Muscle of leg (tissue), 11 donors: ENCODE data around the gene BTNL2. TPM values are rescaled to one million over a fixed set of nuclear protein-coding genes. Genes with fewer than 3 reads are reported as not detected.
A peak's percentile ranks its signal among the peaks of the same experiment; 100 is the strongest.
"Not testable (repeated sequence)": the region's sequence is repeated elsewhere in the genome, so short reads cannot be mapped to it uniquely, and the experiment has no call there.

ENCODE experiments used
- DNase-seq: peaks from one replicate; pipeline ENCODE4 v3.0.0; 2013
- H3K27ac ChIP-seq: one replicate; pipeline ENCODE4 v1.5.1; 2013; ENCODE audit warnings: mild to moderate bottlenecking, low read length, control low read depth
- H3K27me3 ChIP-seq: one replicate; pipeline ENCODE4 v1.6.1; 2013; ENCODE audit warnings: low read length; ENCODE audit not compliant: control insufficient read depth, insufficient read depth
- H3K36me3 ChIP-seq: one replicate; pipeline ENCODE4 v1.6.1; 2013; ENCODE audit warnings: low read length; ENCODE audit not compliant: control insufficient read depth, insufficient read depth
- H3K4me1 ChIP-seq: one replicate; pipeline ENCODE4 v1.6.1; 2013; ENCODE audit warnings: low read length; ENCODE audit not compliant: control insufficient read depth, insufficient read depth
- H3K4me3 ChIP-seq: one replicate; pipeline ENCODE4 v1.5.1; 2013; ENCODE audit warnings: low read length, control low read depth
- H3K9me3 ChIP-seq: replicated peaks from 2 replicates; pipeline ENCODE4 v1.6.1; 2013; ENCODE audit warnings: low read depth, low read length; ENCODE audit not compliant: control insufficient read depth
- WGBS: methylation state at CpG from one replicate; pipeline ENCODE4 v1.1.5; 2013; ENCODE audit warnings: missing lambda C conversion rate; ENCODE audit not compliant: insufficient coverage; 5-methylcytosine and 5-hydroxymethylcytosine counted together
- polyA plus RNA-seq, 8 donors: library from polyadenylated mRNA; unstranded; fragments of 120-200 nt; gene quantifications; one replicate each; pipeline versions ENCODE4 v1.2.1 to v1.2.3, GENCODE V29; 2013; ENCODE audit warnings: inconsistent platforms in 1 of 8, low replicate concordance in 1 of 8; ENCODE audit not compliant: insufficient read length in 8 of 8, insufficient read depth in 1 of 8
- total RNA-seq: library from RNA; stranded (reverse); fragments of 120-200 nt; gene quantifications from one replicate; pipeline ENCODE4 v1.2.4, GENCODE V29; 2013

BTNL2 gene
- total and polyA plus RNA-seq, 9 donors: 0.14 to 0.70 (median 0.42) TPM; not detected in 1

- 50% methylated on average over 1 of the region's 2 CpGs for WGBS
- H3K36me3 ChIP-seq: no peaks in the 10 kb centered on the region
- DNase-seq: peak; percentile 60
- peak overlapping the region; percentile 51 for H3K27ac ChIP-seq
- H3K4me3 ChIP-seq: no peak overlapping the region
- H3K4me1 ChIP-seq: no peaks in the 10 kb centered on the region
- H3K27me3 ChIP-seq: no peaks in the 10 kb centered on the region
- no peaks in the 10 kb centered on the region for H3K9me3 ChIP-seq
Measured at GRCh38 chr6:32436995-32437836, 30.2 kb upstream of the BTNL2 start.

- WGBS: 100% methylated on average over 1 of the region's 4 CpGs
- no peak for DNase-seq
- Histone ChIP-seq H3K9me3 (no peaks in the 10 kb centered on the region), H3K36me3 (no peaks in the 10 kb centered on the region), H3K27me3 (no peaks in the 10 kb centered on the region), H3K27ac (no peak overlapping the region), H3K4me1 (no peaks in the 10 kb centered on the region), H3K4me3 (no peak overlapping the region)
Measured at GRCh38 chr6:32436186-32436585, 29.2 kb upstream of the BTNL2 start.

- not testable (repeated sequence) for H3K27me3 ChIP-seq, H3K9me3 ChIP-seq, H3K4me3 ChIP-seq, DNase-seq, H3K4me1 ChIP-seq, H3K27ac ChIP-seq, H3K36me3 ChIP-seq
- no CpG with 5 or more reads among the region's 1 CpG for WGBS
Measured at GRCh38 chr6:32433950-32434349, 27.0 kb upstream of the BTNL2 start.

- Histone ChIP-seq H3K36me3 (no peaks in the 10 kb centered on the region), H3K9me3 (no peaks in the 10 kb centered on the region), H3K27ac (no peak overlapping the region), H3K27me3 (peaks cover 4% of the 10 kb centered on the region), H3K4me1 (no peaks in the 10 kb centered on the region), H3K4me3 (no peak overlapping the region)
- peak; percentile 35 for DNase-seq
- no CpG with 5 or more reads among the region's 1 CpG for WGBS
Measured at GRCh38 chr6:32432050-32432450, 25.1 kb upstream of the BTNL2 start.

GRCh38 chr6:32431142-32431541, 24.2 kb upstream of the BTNL2 start:
- H3K27ac ChIP-seq: no peak overlapping the region
- H3K36me3 ChIP-seq: no peaks in the 10 kb centered on the region
- WGBS: 0% methylated on average over 1 of the region's 3 CpGs
- no peaks in the 10 kb centered on the region for H3K4me1 ChIP-seq
- H3K9me3 ChIP-seq: no peaks in the 10 kb centered on the region
- no peak overlapping the region for H3K4me3 ChIP-seq
- no peak for DNase-seq
- H3K27me3 ChIP-seq: peaks cover 4% of the 10 kb centered on the region

GRCh38 chr6:32430179-32430578, 23.2 kb upstream of the BTNL2 start:
- peaks cover 4% of the 10 kb centered on the region for H3K27me3 ChIP-seq
- no peak overlapping the region for H3K27ac ChIP-seq
- no peaks in the 10 kb centered on the region for H3K36me3 ChIP-seq
- no peaks in the 10 kb centered on the region for H3K9me3 ChIP-seq
- no peaks in the 10 kb centered on the region for H3K4me1 ChIP-seq
- no peak for DNase-seq
- H3K4me3 ChIP-seq: no peak overlapping the region
- WGBS: 80% methylated on average over 2 of the region's 3 CpGs

- Histone ChIP-seq H3K36me3 (no peaks in the 10 kb centered on the region), H3K9me3 (no peaks in the 10 kb centered on the region), H3K4me3 (no peak overlapping the region), H3K4me1 (no peaks in the 10 kb centered on the region), H3K27ac (no peak overlapping the region), H3K27me3 (peaks cover 4% of the 10 kb centered on the region)
- DNase-seq: no peak
- 90% methylated on average over 2 of the region's 4 CpGs for WGBS
Measured at GRCh38 chr6:32427934-32428474, 21.0 kb upstream of the BTNL2 start.

GRCh38 chr6:32427218-32427617, 20.2 kb upstream of the BTNL2 start:
- no peaks in the 10 kb centered on the region for H3K36me3 ChIP-seq
- H3K27ac ChIP-seq: no peak overlapping the region
- no peak for DNase-seq
- H3K27me3 ChIP-seq: peaks cover 4% of the 10 kb centered on the region
- no peaks in the 10 kb centered on the region for H3K4me1 ChIP-seq
- H3K4me3 ChIP-seq: no peak overlapping the region
- WGBS: no CpG with 5 or more reads among the region's 1 CpG
- no peaks in the 10 kb centered on the region for H3K9me3 ChIP-seq

GRCh38 chr6:32426338-32426737, 19.4 kb upstream of the BTNL2 start:
- no peak overlapping the region for H3K27ac ChIP-seq
- DNase-seq: no peak
- no peaks in the 10 kb centered on the region for H3K36me3 ChIP-seq
- H3K27me3 ChIP-seq: peaks cover 4% of the 10 kb centered on the region
- no CpG with 5 or more reads among the region's 4 CpGs for WGBS
- no peaks in the 10 kb centered on the region for H3K4me1 ChIP-seq
- no peak overlapping the region for H3K4me3 ChIP-seq
- H3K9me3 ChIP-seq: no peaks in the 10 kb centered on the region

GRCh38 chr6:32424589-32425300, 17.8 kb upstream of the BTNL2 start:
- H3K4me3 ChIP-seq: no peak overlapping the region
- no peak for DNase-seq
- H3K9me3 ChIP-seq: no peaks in the 10 kb centered on the region
- H3K4me1 ChIP-seq: no peaks in the 10 kb centered on the region
- peaks cover 6% of the 10 kb centered on the region for H3K27me3 ChIP-seq
- no peak overlapping the region for H3K27ac ChIP-seq
- WGBS: 100% methylated on average over 1 of the region's 3 CpGs
- no peaks in the 10 kb centered on the region for H3K36me3 ChIP-seq
